Thoracic aorta (tissue), 2 donors: Measurements from ENCODE around the gene RNF113B. TPM values are rescaled to one million over a fixed set of nuclear protein-coding genes. Genes with fewer than 3 reads are reported as not detected.

Experiments used
- ATAC-seq: fragments of 150-250 bp; one replicate; pipeline ENCODE4 v1.8.0; 2017; ENCODE audit warnings: low read depth; ENCODE audit not compliant: insufficient number of reproducible peaks, low FRiP score
- DNase-seq: peaks from one replicate; pipeline ENCODE4 v3.0.0-alpha.2; 2020; ENCODE audit warnings: low spot score
- H3K27ac ChIP-seq, 2 donors: fragments of 200-600 bp; sonication (generic); 1 replicate in 1 of 2; 2 replicates in 1 of 2; pipeline ENCODE4 v1.5.1; 2016; ENCODE audit warnings: mild to moderate bottlenecking in 2 of 2, moderate library complexity in 2 of 2
- H3K27me3 ChIP-seq: fragments of 200-600 bp; sonication (generic); replicated peaks from 2 replicates; pipeline ENCODE4 v1.6.0; 2016; ENCODE audit warnings: mild to moderate bottlenecking; ENCODE audit not compliant: insufficient read depth
- H3K36me3 ChIP-seq: fragments of 200-600 bp; sonication (generic); one replicate; pipeline ENCODE4 v1.5.1; 2016
- H3K4me1 ChIP-seq, 2 donors: fragments of 200-600 bp; sonication (generic); 1 replicate in 1 of 2; 2 replicates in 1 of 2; pipeline versions ENCODE4 v1.5.1 to v1.6.0; 2016; ENCODE audit warnings: low read depth in 2 of 2, mild to moderate bottlenecking in 1 of 2; ENCODE audit not compliant: control insufficient read depth in 1 of 2
- H3K4me3 ChIP-seq: fragments of 200-600 bp; sonication (generic); 2 replicates; pipeline ENCODE4 v1.5.1; 2016; ENCODE audit warnings: mild to moderate bottlenecking
- H3K9me3 ChIP-seq: fragments of 200-600 bp; sonication (generic); 2 replicates; pipeline ENCODE4 v1.5.1; 2016
- total RNA-seq, 2 donors: library from RNA; depleted of rRNA; stranded (reverse); fragments of >200 nt; gene quantifications; one replicate each; pipeline versions ENCODE4 v1.1.0 to v1.2.3, GENCODE V29; 2016
- TF ChIP-seq, protein P1 (sequence below): fragments of 200-600 bp; sonication (generic); IDR thresholded peaks from one replicate; pipeline ENCODE4 v1.5.1; 2019; ENCODE audit warnings: antibody characterized with exemption

Gene RNF113B
- total RNA-seq, 2 donors from 2014 or later, result not detected

DNA sequence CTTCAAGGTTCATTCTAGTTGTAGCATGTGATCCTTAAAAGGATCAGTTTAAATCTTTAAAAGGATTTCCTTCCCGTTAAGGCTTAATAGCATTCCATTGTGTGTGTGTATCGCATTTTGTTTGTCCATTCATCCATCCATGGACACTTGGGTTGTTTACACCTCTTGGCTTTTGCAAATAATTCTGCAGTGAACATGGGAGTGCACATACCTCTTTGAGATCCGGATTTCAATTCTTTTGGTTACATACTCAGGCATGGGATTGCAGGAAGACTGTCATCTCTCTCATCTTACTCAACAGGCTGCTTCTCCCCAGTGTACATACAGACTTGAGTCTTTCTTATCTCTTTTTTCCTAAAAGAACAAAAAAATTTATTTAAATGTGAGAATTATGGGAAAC is 1.2 kb downstream of the RNF113B start:
- no peaks in the 10 kb centered on the region for H3K27me3 ChIP-seq
- no peaks in the 10 kb centered on the region for H3K9me3 ChIP-seq
- TF ChIP-seq, protein P1, sequence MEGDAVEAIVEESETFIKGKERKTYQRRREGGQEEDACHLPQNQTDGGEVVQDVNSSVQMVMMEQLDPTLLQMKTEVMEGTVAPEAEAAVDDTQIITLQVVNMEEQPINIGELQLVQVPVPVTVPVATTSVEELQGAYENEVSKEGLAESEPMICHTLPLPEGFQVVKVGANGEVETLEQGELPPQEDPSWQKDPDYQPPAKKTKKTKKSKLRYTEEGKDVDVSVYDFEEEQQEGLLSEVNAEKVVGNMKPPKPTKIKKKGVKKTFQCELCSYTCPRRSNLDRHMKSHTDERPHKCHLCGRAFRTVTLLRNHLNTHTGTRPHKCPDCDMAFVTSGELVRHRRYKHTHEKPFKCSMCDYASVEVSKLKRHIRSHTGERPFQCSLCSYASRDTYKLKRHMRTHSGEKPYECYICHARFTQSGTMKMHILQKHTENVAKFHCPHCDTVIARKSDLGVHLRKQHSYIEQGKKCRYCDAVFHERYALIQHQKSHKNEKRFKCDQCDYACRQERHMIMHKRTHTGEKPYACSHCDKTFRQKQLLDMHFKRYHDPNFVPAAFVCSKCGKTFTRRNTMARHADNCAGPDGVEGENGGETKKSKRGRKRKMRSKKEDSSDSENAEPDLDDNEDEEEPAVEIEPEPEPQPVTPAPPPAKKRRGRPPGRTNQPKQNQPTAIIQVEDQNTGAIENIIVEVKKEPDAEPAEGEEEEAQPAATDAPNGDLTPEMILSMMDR, result no peak
- ATAC-seq (no peak), DNase-seq (no peak)
- H3K4me3 ChIP-seq, result no peak overlapping the region
- H3K27ac ChIP-seq, result no peak overlapping the region
- H3K4me1 ChIP-seq, result peaks cover 12 to 39% of the 10 kb centered on the region in 2 donors
- no peaks in the 10 kb centered on the region for H3K36me3 ChIP-seq

DNA sequence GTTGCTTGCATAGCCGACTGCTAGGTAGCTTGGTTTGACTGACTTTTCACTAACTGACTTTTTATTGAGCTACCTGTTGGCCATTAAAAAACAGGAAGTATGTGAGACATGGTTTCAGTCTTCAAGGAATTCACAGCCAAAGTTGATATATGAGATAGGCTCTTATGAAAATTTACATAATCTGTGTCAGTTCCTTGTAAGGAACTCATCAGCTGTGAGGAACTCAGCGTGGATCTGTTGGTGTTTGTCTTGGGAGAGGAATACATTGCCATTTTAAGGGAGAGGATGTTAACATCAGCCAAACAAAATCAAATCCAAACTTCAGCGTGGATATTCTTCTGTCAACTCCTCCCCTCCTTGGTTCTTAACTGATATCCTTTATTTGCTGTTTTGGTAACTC is 2.0 kb downstream of the RNF113B start:
- Histone ChIP-seq H3K9me3 (no peaks in the 10 kb centered on the region), H3K4me3 (no peak overlapping the region), H3K27me3 (no peaks in the 10 kb centered on the region), H3K27ac (no peak overlapping the region), H3K36me3 (no peaks in the 10 kb centered on the region), H3K4me1 (peaks cover 12 to 39% of the 10 kb centered on the region in 2 donors)
- DNase-seq (no peak), ATAC-seq (no peak)
- TF ChIP-seq, protein P1, result no peak

DNA sequence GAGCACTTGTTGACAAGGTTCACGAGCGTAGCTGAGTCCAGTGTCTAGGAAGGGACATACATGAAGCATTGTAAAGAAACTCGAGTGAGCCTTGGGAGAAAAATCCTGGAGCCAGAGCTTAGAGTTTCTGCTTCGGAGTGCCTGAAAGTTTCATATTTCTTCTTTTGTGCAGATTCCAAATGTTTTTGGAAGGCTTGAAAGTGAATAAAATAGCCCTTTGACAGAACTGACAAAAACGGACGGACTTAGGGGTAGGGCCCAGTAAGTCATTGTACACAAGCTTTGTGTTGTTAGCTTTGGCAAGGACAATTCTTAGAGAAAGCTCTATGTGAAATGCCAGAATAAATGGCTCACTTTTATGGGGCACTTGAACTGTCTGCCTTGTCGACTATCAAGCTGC is 2.8 kb downstream of the RNF113B start:
- no peak for DNase-seq
- TF ChIP-seq, protein P1, result no peak

DNA sequence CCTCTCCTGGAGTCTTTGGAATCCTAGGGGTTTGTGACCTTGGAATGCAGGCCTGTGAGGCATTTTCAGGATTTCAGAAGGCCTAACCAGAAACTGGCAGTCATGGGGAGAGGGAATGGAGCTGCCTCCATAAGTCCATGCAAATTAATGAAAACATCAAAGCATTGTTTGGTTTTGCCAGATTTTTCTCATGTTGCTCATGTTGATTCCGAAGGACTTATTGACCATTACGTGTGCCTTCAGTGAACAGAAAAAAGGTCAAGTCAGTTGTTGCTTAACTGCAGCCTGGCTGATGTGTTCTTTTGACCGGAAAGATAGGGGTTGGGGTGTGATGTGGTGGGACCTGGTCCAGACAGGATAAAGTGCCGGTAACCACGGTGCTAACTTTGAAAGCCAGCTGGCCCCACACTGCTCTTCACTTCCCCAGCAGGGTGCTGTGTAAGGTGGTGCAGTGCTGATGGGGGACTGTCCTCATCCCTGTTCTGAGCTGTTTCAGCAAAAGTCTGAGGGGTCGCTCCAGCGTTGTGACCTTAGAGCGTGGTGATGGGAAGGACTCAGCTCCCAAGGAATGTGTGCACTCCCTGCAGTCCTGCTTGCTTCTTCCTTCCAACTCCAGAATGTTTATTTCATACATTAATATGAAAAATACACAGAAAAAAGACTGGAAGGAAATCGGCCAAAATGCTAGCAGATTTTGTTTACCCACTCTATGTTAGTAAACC is 3.5 kb downstream of the RNF113B start:
- no peak for ATAC-seq
- H3K27me3 ChIP-seq, result no peaks in the 10 kb centered on the region
- no peaks in the 10 kb centered on the region for H3K36me3 ChIP-seq
- no peaks in the 10 kb centered on the region for H3K9me3 ChIP-seq
- H3K27ac ChIP-seq, result no peak overlapping the region
- H3K4me3 ChIP-seq, result no peak overlapping the region
- no peak for DNase-seq
- H3K4me1 ChIP-seq, result peaks cover 12 to 39% of the 10 kb centered on the region in 2 donors
- TF ChIP-seq, protein P1, result no peak

More for the DNA sequence above, 2.8 kb downstream of the RNF113B start:
- no peak overlapping the region for H3K4me3 ChIP-seq
- peaks cover 12 to 39% of the 10 kb centered on the region in 2 donors for H3K4me1 ChIP-seq
- H3K36me3 ChIP-seq, result no peaks in the 10 kb centered on the region
- H3K27ac ChIP-seq, result no peak overlapping the region
- ATAC-seq, result no peak
- no peaks in the 10 kb centered on the region for H3K9me3 ChIP-seq
- no peaks in the 10 kb centered on the region for H3K27me3 ChIP-seq

DNA sequence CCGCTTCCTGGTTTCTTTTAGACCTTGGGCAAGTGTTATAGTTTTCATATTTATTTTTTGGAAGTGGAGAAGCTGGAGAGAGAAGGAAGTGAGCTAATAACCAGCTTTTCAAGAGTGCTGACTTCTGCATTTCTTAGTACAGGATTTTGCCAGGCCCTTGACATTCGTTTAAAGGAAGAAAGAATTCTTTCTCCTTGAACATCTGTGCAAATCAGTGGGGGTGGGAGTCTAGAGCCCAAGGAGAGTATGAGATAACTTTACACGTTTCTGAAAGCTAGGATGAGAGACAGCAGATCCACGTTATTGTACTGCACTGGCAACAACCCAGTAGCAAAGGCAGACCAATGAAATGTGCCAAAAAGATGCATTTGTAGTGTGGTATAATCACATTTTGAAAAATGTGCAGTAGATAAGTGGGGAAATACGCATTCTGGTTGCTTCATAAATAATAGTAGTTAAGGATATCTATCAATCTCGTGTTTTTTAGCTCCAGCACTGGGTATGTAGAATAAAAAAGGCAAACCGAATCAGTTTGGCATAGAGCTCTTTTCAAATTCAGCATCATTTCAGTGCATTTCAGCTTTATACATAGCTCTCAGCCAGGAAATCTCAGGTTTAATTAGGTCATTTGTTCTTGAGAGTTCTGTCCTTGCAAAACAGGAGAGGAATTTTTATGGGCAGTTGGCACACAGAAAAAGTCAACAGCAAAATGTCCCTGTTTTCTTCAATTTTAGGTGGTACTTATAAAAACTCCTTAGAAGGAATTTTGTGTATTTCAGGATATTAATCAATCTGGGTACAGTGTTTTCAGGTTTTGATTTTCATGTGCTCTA is 4.3 kb downstream of the RNF113B start:
- no peak for DNase-seq
- no peak for ATAC-seq
- no peaks in the 10 kb centered on the region for H3K36me3 ChIP-seq
- H3K27ac ChIP-seq, result peak overlapping the region in 1 of 2 donors; percentile 32
- TF ChIP-seq, protein P1, result no peak
- H3K4me1 ChIP-seq, result peaks cover 12 to 39% of the 10 kb centered on the region in 2 donors
- H3K9me3 ChIP-seq, result no peaks in the 10 kb centered on the region
- H3K27me3 ChIP-seq, result no peaks in the 10 kb centered on the region
- no peak overlapping the region for H3K4me3 ChIP-seq
